ENCODE results near the gene ZDHHC11.

ZDHHC11 gene

GRCh38 chr5:878125-878524 is 27.3 kb upstream of the ZDHHC11 start:
- no peak for DNase-seq

GRCh38 chr5:876398-877365 is 25.9 kb upstream of the ZDHHC11 start:
- no peak for DNase-seq

DNA sequence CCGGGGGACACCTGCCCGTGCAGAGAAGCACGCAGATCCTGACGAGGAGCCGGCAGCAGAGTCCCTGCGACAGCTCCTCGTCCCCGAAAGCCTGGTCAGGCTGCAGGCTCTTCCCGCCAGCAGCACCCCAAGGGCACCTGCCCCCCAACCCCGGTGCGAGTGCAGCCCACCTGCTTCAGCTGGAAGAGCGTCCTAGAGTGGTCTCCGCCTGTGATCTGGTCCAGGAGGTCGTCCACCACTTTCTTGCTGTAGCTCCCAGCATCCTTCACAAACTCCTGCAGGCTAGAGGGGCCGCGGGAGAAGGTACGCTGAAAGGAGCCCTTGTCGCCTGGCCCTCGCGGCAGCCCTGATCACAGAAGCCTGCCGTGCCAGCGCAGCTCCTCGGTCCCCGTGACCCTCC is 25.1 kb upstream of the ZDHHC11 start:
- DNase-seq = no peak

GRCh38 chr5:873328-873727 is 22.5 kb upstream of the ZDHHC11 start:
- DNase-seq = no peak

DNA sequence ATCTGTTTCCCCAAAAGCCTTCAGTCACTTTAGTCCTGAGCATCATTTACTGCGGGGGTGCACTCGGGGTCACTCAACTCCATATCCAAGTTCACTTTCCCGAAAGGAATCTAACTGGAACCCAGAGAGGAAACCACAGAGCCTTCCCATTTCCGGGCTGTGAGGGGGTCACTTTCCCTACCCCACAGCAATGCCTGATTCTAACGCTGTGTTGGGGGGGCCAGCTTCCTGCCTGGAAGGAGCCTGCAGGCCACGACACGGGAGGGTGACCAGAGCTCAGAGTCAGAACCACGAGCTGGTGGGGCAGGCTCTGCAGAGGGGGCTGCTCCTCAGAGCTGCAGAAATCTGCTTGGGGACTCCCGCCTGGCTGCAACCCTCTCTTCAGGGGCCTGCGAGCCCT is 21.5 kb upstream of the ZDHHC11 start:
- no peak for DNase-seq

GRCh38 chr5:871596-872298 is 21.0 kb upstream of the ZDHHC11 start:
- no peak for DNase-seq

DNA sequence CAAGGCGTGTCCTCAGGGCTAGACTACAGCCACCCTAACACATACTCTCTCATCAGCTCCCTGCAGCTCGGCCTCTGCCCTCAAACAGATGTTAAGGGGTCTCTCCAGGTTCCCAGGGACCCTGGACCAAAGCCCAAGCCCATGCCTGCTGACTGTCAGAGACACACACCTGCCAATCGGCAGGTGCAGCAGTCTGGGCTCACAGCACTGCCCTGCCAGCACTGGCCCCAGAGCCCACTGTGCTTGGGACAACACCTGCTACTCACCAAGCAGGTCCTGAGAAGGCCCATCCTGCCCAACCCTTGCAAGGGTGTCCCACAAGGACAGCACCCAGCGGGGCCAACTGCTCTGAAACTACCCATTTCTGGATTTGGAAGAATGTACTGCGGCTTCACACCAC is 20.2 kb upstream of the ZDHHC11 start:
- no peak for DNase-seq

DNA sequence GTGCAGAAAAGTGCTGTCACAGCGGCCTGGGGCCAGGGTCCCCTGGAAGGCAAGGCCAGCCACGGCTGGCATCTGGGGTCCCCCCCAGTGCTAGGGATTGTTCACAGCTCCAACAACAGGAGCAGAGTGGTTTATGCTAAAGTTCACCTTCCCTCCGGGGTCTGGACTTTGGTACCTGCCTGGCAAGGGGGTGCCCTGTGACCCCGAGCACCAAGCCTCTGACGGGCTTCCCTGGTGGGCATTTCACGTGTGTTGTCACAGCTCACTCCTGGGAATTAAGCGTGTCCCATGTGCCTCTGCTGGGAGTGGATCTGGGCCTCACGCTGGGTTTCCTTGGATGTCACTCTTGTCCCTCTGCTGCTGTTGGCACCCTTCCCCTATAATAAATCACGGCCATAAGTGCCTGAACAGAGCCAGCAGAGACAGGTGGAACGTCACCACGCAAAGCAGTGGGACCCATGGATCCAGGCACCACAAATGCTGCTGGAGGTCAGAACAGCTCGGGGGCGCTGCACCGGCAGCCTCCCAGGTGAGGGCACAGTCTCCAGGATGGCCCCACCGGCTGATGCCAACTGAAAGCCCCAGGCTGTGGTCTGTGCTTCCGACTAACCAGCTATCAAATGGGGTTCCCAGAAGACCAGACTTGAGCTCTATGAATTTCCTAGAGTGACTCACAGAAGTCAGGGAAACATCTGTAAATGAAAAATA is 17.8 kb upstream of the ZDHHC11 start:
- no peak for DNase-seq

- DNase-seq = no peak
Observed at GRCh38 chr5:867300-867870, 16.6 kb upstream of the ZDHHC11 start.

DNA sequence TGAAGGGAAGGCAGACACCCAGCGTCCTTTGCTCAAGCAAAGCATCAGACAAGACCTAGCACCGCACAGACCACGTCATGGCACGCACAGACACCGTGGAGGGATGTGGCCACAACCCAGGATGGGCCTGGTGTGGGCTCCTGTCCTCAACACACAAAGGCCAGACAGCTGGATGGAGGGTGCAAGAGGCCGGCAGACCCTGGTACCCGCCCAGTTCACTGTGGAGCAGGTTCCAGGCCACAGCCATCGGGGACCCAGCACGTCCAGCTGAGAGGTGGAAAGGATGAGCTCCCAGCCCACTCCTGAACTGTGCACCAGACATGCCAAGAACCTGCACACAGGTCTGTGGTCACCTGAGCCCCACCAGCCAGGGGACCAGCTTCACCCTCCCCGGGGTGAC is 15.0 kb upstream of the ZDHHC11 start:
- no peak for DNase-seq

DNA sequence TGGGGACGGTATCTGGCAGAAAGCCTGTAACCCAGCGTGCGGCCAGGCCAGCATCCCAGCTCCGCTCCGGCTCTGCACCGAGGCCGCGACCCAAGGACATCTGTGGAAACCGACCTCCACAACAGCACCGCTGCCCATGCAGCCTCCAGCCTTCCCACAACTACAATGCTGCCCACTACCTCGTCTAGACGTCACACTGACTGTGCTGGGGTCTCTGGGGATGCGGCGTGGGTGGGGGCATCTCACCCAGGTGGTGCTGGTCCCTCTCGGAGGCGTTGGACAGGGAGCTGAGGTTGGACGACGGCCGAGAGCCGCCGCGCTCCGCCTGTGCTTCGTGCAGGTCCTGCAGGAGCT is 14.4 kb upstream of the ZDHHC11 start:
- no peak for DNase-seq

DNA sequence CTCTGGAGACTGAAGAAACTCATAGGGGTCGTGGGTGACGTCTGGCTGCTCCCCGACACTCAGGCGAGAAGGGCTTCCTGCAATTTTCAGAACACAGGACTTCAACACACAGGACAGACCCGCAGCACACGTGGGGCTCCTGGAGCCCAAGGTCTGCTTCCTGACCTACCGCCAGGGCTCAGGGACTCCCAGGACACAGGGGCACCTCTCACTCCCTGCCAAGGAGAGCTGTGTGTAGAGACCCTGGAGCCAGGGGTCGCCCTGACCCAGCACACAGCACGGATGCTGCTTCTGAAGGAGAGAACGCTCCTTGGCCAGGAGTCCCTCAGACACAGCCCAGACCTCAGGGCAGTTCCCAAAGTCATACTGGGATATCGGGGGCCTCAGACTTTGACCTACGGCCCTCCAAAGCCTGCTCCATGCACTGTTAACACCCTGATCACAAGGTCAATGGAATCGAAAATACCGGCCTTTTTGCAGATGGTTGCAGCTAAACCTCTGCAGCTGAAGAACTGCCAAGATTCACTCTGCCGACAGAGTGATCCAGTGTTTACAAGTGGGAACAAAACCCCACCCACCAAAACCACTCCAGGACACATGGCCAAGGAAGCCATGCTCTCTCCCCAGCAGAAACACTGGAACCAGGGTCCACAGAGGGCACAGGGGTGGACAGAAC is 13.8 kb upstream of the ZDHHC11 start:
- DNase-seq = no peak

DNA sequence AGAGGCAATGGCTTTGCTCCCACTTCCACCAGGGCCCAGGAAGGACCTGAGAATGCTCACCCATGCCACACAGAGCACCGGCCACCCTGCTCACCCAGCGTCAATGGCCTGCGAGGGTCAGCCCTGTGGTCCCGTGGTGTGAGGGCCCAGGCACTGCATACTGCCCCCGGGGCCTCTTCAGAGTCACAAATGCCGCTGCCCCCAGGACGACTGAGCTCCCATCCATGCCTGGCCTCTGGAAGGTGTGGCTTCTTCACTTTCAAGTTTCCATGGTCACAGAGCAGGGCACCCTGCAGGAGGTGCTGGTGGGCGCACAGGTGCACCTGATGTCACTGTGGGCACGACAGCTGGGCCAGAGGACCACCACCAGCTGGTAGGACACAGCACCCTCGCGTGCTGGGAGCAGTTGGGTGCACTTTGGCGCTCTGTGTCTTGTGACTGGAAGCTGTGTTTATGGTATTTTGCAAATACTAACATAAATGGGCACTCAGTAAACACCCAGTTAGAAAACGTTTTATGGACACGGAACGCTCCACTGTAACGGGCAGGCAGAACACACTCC is 12.5 kb upstream of the ZDHHC11 start:
- DNase-seq = no peak

DNA sequence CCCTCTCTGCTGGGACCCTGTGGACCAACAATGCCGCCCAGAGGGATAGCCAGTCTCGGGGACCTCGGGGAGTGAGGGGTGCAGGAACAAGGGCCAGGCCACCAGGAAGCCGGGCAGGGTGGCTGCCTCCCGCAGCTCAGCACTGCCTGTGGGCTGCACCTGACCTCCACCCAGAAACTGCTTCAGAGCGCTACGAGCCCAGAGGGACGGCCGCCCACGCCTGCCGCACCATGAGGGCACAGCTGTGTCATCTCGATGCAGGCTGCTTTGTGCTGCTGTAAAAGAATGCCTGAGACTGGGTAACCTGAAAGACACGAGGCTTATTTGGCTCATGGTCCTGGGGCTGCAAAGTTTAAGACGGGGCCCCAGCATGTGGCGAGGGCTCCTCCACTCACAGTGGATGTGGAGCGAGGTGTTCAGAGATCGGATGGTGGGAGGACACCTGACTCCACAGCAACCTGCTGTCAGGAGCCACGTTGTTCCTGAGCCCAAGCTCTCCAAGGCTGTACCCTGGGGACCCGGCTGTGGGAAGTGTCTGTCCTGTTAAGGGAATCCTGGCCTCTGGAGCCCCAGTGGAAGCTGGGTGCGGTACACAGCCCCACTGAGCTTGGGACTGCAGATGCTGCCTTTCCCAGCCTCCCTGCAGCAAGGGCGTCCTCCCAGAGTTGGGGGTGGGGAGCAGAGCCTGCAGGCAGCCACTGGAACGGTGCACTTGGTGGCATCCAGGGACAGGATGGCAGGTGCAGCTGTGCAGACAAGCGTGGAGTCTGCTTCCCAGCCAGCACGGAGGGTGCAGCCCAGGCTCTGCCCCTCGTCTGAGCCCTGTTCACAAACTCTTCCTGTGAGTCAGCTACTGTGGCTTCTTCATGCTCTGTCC is 11.8 kb upstream of the ZDHHC11 start:
- no peak for DNase-seq

DNA sequence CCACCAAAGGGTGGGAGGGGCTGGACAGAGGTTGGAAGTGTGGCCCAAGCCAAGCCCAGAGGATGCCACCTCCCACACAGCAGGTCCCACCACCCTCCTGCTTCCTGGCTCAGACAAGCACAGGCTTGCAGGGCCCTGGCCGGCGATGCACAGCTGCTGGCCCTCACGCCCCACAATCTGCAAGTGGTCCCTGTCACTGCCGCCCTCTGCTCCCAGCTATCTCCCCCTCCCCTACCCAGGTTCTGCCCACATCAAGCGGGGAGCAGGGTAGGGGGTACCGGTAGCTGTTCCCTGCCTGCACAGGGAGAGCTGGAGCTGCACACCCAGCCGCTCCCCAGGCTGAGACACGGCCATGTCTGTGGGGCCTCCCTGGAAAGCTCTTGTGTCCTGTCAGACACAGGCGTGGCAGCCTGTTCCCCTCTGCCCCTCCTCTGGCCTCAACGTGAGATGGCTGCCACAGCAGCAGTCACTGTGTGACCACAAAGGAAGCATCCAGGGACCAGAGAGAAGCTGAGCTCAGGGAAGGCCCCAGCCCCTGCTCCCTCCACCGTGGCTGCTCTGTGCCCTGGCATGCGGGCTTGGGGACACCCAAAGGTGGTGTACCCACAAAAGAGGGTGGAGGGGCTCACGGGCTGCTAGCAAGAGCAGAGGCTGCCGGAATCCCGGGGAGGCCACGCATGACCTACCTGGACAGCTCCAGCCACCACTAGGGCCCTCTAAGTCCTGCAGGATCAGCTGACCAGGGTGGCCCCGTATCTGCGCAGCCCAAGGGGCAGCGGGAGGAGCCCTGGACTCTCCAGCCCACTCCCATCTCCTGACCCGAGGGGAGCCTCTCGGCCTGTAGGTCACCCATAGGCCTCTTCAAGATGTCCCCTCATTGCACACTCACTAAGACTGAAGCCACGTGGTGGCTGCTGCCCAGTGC is 10.9 kb upstream of the ZDHHC11 start:
- no peak for DNase-seq

DNA sequence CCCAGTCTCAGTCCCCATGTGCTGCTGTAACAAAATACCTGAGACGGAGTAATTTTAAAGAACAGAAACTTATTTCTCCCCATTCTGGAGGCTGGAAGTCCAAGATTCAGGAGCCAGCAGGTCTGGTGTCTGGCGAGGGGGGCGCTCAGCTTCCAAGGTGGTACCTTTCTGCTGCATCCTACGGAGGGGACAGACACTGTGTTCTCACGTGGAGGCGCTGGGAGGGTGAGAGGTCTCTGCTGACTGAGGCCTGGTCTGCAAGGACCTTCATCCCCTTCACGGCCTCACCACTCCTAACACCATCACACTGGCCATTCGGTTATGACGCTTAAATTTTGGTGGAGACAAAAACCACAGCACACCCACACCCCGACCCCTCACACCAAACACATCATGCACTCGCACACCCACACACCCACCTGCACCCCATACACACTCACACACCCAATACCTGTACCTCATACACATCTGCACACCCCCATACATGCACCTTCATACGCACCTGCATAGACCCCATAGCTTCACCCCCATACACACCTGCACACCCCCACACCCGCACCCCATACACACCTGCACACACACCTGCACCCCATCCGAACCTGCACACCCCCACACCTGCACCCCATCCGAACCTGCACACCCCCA is 9.8 kb upstream of the ZDHHC11 start:
- no peak for DNase-seq

DNA sequence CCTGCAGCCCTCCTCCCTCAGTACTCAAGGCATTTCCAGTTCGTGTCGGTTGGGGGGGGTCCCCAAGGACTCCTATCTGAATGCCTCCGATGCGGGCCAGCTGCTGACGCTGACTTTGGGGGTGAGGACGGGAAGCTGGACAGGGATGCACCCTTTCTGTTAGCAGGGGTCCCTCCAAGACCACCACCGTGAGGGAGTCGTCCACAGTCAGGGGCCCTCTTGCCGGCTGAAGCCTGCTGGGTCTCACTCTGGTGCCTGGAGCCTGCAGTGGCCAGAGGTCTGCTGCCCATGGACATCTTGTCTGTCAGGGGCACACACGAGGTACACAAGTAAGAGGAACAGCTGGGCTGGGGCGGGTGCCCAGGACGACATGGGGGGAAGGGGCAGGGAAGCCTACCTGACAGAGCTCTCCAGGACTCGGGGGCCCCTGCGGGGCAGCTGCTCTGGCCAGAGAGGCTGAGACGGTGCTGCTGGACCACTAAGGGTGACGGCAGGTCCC is 9.1 kb upstream of the ZDHHC11 start:
- DNase-seq = no peak

DNA sequence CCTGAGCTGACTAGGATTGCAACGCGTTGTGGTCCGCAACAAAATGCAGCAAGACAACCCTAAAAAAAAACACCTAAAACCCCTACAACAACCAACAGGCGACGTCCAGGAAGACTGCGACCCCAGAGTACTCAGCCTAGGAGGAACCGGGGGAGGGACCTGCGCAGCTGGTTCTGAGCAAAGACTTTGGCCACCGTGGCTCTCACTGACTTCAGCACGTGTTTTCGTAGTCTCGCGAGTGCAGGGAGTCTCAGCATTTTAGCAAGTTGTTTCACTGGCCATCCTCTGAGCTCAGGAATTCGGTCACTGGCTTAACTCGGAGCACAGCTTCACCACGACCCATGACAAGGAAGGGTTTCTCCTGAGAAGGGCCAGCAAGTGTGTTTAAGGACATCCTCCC is 8.6 kb upstream of the ZDHHC11 start:
- DNase-seq = no peak

DNA sequence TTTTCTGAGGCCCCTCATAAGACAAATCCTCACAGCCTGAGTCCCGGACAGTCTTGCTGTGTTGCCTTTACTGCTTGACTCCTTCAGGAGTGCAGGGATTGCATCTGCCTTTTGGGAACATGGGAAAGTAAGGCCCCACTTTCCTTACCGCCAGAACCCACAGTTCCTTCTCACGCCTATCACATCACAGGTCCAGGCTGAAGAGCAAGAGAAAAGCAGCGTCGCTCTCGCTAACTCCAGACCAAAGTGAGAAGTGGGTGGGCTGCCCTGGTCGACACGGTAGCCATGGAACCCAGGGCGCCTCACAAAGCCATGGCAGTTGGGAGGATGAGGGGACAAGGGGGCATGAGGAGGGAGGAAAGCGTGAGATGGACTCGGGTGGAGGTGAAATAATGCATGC is 7.9 kb upstream of the ZDHHC11 start:
- no peak for DNase-seq

Measured in NCI-H2227 treated with DMSO at 0.1 percent for 48 hours (cell line).